Left lung (tissue), 10 donors: ENCODE data around the gene TWIST2. TPM values are rescaled to one million over a fixed set of nuclear protein-coding genes. Genes with fewer than 3 reads are reported as not detected.

ENCODE experiments used
- ATAC-seq: fragments of 200-7000 bp; cut with Tn5 transposase; one replicate; pipeline ENCODE4 v1.9.1; 2020; ENCODE audit warnings: moderate library complexity
- DNase-seq, 4 donors: peaks; one replicate each; pipeline ENCODE4 v3.0.0-alpha.2; 2013 to 2020
- H3K27ac ChIP-seq, 2 donors: fragments of 200-600 bp; sonication (generic) in 1 of 2; one replicate each; pipeline versions ENCODE4 v1.5.0 to v1.8.0; 2020 to 2021
- H3K27me3 ChIP-seq, 2 donors: fragments of 200-600 bp; sonication (generic) in 1 of 2; one replicate each; pipeline versions ENCODE4 v1.5.0 to v1.8.0; 2020 to 2021
- H3K36me3 ChIP-seq, 2 donors: fragments of 200-600 bp; sonication (generic) in 1 of 2; one replicate each; pipeline versions ENCODE4 v1.5.0 to v1.8.0; 2020 to 2021
- H3K4me1 ChIP-seq, 2 donors: fragments of 200-600 bp; one replicate each; pipeline ENCODE4 v1.8.0; 2021
- H3K4me3 ChIP-seq, 2 donors: fragments of 200-600 bp; sonication (generic) in 1 of 2; one replicate each; pipeline versions ENCODE4 v1.5.0 to v1.8.0; 2020 to 2021; ENCODE audit warnings: mild to moderate bottlenecking in 1 of 2
- H3K9me3 ChIP-seq, 2 donors: fragments of 200-600 bp; sonication (generic) in 1 of 2; one replicate each; pipeline versions ENCODE4 v1.5.0 to v1.8.0; 2020 to 2021
- intact Hi-C, 2 donors: fragments of 100-400 bp; cut with DNase I; formaldehyde crosslinking; loops; one replicate each; pipeline versions ENCODE4 v1.11.2 to v1.14.2; 2022
- polyA plus RNA-seq, 6 donors: library from polyadenylated mRNA; unstranded; fragments of 120-200 nt; gene quantifications; one replicate each; pipeline ENCODE4 v1.2.1, GENCODE V29; 2013; ENCODE audit not compliant: insufficient read length in 6 of 6
- total RNA-seq, 2 donors: library from RNA; stranded (reverse); fragmentation: NEBNext Ultra II Directional; extraction: Animal tissue kit (Norgen Biotek cat#: 25700); gene quantifications; one replicate each; pipeline ENCODE4 v1.2.1, GENCODE V29; 2021
- TF ChIP-seq, protein P1 (sequence below), 2 donors: fragments of 200-600 bp; sonication (generic) in 1 of 2; IDR thresholded peaks; one replicate each; pipeline versions ENCODE4 v1.5.0 to v1.8.0; 2021; ENCODE audit warnings: antibody characterized with exemption in 2 of 2
- donor health status: DM: no; HTN: yes; CAD: no.
- donor health status: DM: no; HTN: no; CAD: no.

The TWIST2 gene
- total and polyA plus RNA-seq, 8 donors = 4.0 to 12.8 (median 5.3) TPM

DNA sequence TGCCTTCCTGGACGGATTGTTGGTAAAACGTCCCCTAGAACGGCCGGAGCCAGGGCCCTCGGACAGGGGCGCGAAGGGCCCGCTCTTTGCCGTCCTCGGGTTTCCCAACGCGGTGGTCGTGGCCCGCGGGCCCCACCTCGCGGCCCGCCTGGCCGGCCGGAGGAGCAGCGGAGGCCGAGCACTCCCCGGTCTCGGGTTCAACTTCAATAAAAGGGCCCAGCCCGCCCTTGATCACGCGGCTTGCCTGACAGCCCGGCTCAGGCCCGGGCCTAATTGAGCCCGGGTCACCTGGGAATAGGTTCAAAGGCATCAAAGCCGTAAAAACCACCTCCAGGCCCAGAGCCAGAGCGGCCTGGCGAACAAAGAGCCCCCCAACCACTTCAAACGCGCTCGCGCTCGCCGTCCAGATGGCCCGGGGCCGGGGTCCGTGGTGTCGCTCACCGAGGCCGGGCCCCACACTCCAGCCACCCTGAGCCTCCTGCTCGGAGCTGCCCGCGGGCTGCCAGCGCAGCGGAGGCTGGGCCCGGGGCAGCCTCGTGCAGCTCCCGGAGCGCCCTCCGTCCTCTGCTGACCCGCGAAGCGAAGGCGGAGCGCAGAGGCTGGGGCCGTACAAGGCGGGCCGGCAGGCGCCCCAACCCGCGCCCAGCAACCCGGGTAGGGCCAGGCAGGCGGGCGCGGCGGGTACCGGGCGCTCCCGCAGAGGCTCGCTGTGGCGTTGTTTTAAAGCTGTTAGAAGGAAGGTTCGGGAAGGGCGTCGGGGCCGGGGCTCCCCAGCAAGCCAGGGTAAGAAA lies 1.1 kb upstream of the TWIST2 start:
- no peak overlapping the region for H3K27ac ChIP-seq
- peak; percentile 64 for ATAC-seq
- intact Hi-C loops = no loop called here
- H3K9me3 ChIP-seq = no peaks in the 10 kb centered on the region
- H3K4me3 ChIP-seq = peak overlapping the region; percentile 48 to 54
- TF ChIP-seq, protein P1, sequence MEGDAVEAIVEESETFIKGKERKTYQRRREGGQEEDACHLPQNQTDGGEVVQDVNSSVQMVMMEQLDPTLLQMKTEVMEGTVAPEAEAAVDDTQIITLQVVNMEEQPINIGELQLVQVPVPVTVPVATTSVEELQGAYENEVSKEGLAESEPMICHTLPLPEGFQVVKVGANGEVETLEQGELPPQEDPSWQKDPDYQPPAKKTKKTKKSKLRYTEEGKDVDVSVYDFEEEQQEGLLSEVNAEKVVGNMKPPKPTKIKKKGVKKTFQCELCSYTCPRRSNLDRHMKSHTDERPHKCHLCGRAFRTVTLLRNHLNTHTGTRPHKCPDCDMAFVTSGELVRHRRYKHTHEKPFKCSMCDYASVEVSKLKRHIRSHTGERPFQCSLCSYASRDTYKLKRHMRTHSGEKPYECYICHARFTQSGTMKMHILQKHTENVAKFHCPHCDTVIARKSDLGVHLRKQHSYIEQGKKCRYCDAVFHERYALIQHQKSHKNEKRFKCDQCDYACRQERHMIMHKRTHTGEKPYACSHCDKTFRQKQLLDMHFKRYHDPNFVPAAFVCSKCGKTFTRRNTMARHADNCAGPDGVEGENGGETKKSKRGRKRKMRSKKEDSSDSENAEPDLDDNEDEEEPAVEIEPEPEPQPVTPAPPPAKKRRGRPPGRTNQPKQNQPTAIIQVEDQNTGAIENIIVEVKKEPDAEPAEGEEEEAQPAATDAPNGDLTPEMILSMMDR (IDR thresholded peaks at IDR 0.05) = no peak
- no peaks in the 10 kb centered on the region for H3K36me3 ChIP-seq
- DNase-seq = peak in 1 of 4 donors; percentile 35
- peaks cover 7 to 25% of the 10 kb centered on the region in 2 donors for H3K4me1 ChIP-seq
- peaks cover 36 to 93% of the 10 kb centered on the region in 2 donors for H3K27me3 ChIP-seq

DNA sequence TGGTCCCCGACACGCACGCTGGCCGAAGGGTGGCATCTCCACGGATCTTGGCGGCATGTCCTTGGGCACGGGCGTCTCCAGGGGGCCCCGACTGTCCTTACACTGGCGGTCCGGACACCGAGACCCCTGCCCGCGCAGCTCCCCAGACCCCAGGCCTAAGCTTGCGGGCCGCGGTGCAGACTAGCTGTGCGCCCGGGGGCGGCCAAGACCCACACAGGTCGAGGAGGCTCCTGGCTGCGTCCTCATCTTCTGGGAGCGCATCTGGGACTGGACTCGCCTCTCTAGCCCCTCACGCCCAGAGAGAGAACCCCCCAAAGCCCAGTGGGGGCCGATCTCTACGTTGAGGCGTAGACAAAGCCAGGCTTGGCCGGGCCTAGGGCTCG lies 475 bp upstream of the TWIST2 start:
- intact Hi-C loops = no loop called here
- DNase-seq = no peak

DNA sequence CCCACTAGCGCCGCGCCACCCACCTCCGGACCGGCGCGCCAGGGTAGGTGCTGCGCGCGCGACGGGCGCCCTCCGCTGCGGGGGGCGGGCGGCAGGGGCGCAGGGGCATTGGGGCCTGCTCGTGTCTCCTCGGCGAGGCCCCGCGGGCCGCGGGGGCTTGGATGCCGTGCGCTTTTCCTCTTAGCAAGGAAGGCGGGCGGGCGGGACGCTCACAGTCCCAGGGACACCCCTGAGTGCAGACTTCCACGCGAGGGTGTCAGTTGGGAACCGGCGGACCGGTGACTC lies 748 bp downstream of the TWIST2 start:
- peaks cover 36 to 99% of the 10 kb centered on the region in 2 donors for H3K27me3 ChIP-seq
- DNase-seq = no peak
- H3K36me3 ChIP-seq = no peaks in the 10 kb centered on the region
- H3K4me1 ChIP-seq = peaks cover 7 to 25% of the 10 kb centered on the region in 2 donors
- peak overlapping the region; percentile 48 for H3K27ac ChIP-seq
- intact Hi-C loops = no loop called here
- peak overlapping the region; percentile 48 to 54 for H3K4me3 ChIP-seq
- H3K9me3 ChIP-seq = no peaks in the 10 kb centered on the region
- TF ChIP-seq, protein P1 (IDR thresholded peaks at IDR 0.05) = no peak
- ATAC-seq = peak; percentile 16

More for the DNA sequence above, 475 bp upstream of the TWIST2 start:
- peaks cover 36 to 93% of the 10 kb centered on the region in 2 donors for H3K27me3 ChIP-seq
- H3K27ac ChIP-seq = peak overlapping the region; percentile 48
- H3K36me3 ChIP-seq = no peaks in the 10 kb centered on the region
- H3K4me3 ChIP-seq = peak overlapping the region; percentile 48 to 54
- ATAC-seq = peak; percentile 4
- H3K9me3 ChIP-seq = no peaks in the 10 kb centered on the region
- peaks cover 7 to 25% of the 10 kb centered on the region in 2 donors for H3K4me1 ChIP-seq
- TF ChIP-seq, protein P1 (IDR thresholded peaks at IDR 0.05) = no peak

DNA sequence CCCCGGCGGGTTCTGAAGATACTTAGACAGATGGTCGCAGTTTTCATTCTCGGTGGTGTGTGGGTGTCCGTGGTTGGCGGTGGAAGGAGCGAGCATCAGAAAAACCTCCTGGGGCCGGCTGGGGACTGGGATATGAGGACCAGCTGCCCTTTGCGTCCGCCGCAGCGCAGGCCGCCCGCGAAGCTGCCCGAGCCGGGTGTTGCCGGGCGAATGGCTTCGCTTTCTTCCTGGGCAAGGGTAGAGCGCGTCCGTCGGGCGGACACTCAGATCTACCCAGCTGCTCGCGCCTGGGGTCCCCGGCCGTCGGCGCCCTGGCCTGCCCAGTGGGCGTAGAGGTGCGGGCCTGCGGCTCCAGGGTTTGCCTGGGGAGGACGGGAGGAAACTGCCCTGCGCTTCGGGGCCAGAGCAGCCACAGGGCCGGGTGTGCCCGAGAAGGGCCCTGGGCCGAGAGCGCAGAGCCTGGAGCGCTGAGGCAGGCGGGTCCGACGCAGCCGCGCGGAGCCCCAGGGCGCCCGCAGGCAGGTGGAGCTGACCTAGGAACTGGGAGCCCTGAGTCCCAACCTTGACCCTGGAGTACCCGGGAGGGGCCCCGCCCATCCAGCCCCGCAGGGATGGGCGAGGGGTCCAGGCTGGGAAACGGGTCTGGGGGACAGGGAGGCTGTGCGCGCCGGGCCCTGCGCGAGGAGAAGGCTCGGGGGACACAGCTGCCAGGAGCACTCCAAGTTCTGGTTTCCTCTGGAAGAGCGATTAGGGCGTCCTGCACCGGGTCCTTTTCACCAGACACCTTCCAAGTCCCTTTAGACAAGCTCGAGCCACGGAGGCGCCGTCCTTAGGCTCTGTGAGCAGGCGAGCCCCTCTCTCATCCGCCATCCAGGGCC lies 1.3 kb downstream of the TWIST2 start:
- Histone ChIP-seq H3K27me3 (peaks cover 31 to 94% of the 10 kb centered on the region in 2 donors), H3K27ac (peak overlapping the region; percentile 23 to 33), H3K36me3 (no peaks in the 10 kb centered on the region), H3K9me3 (no peaks in the 10 kb centered on the region), H3K4me1 (peaks cover 7 to 25% of the 10 kb centered on the region in 2 donors), H3K4me3 (peak overlapping the region; percentile 48 to 54)
- intact Hi-C loops = no loop called here
- TF ChIP-seq, protein P1 (IDR thresholded peaks at IDR 0.05) = no peak
- ATAC-seq (peak; percentile 33), DNase-seq (peak in 2 of 4 donors; percentile 42 to 46)

DNA sequence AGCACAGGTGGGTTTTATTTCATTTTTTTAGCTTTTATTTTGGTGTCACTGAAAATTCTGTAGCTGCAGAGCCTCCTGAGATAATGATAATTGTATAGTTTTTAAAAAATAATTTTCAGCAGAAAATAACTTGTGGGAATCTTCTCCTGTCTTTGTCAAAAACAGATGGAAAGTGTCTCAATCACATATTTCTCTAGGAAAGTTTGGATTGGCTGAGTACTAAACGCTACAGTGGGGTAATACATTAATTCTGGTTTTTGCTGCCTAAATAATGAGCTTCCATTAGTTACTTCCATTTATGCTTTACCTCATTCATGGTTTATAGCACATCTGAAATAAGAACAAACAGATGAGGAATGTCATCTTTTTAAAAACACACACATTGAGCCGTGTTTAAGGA lies 2.2 kb downstream of the TWIST2 start:
- intact Hi-C loops = no loop called here
- Histone ChIP-seq H3K36me3 (no peaks in the 10 kb centered on the region), H3K27ac (peak overlapping the region in 1 of 2 donors; percentile 33), H3K4me1 (peaks cover 7 to 25% of the 10 kb centered on the region in 2 donors), H3K9me3 (no peaks in the 10 kb centered on the region), H3K27me3 (peaks cover 31 to 94% of the 10 kb centered on the region in 2 donors), H3K4me3 (peak overlapping the region in 1 of 2 donors; percentile 54)
- DNase-seq = peak in 2 of 4 donors; percentile 67
- no peak for ATAC-seq
- TF ChIP-seq, protein P1 (IDR thresholded peaks at IDR 0.05) = no peak
